CMK (cell line): ENCODE results near the gene TJP2.

ENCODE experiments used
- DNase-seq: peaks from one replicate; pipeline ENCODE4 v3.0.0-alpha.2; 2010; ENCODE audit warnings: low read depth

The TJP2 gene

DNA sequence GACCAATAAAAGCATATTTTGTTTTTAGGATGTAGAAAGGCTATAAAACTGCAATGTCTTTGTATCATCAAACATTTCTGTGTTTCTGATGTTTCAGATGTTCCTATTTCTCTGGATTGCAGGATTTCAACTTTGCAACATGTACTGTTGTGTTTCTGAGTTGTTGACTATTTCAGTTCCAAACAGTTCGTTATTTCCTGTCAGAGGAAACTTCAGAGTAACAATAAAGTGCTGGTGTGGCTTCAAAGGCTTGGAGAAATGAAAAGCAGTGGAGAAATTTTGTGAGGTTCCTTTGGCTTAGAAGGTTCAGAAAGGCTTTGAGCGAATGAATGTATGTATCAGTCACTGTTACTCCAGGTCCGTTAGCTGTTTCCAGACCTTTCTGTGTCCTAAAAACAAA, 17.2 kb downstream of the TJP2 start:
- no peak for DNase-seq

- no peak for DNase-seq
These were observed 18.1 kb downstream of the TJP2 start for GRCh38 chr9:69192214-69192613.

DNA sequence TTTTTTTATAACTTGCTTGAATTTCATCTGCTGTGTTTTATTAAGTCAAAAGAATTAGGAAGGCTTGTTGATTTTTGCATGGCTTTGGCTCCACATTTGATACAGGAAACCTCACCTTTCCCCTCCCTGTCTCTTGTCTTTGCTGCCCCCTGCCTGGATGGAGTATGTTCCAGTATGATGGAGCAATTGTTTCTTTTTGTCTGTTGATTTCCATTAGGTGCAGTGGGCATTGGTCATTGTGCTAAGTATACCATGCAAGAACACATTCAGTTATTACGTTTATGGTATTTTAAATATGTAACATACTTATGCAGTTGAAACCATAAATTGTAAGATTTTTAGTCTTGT, 19.6 kb downstream of the TJP2 start:
- no peak for DNase-seq

GRCh38 chr9:69194702-69195418, 20.8 kb downstream of the TJP2 start:
- no peak for DNase-seq

- DNase-seq, result no peak
These were observed 21.6 kb downstream of the TJP2 start for GRCh38 chr9:69195668-69196067.

- DNase-seq, result no peak
These were observed 23.6 kb downstream of the TJP2 start for GRCh38 chr9:69197687-69198086.

- no peak for DNase-seq
These were observed 24.6 kb downstream of the TJP2 start for GRCh38 chr9:69198521-69199220.

DNA sequence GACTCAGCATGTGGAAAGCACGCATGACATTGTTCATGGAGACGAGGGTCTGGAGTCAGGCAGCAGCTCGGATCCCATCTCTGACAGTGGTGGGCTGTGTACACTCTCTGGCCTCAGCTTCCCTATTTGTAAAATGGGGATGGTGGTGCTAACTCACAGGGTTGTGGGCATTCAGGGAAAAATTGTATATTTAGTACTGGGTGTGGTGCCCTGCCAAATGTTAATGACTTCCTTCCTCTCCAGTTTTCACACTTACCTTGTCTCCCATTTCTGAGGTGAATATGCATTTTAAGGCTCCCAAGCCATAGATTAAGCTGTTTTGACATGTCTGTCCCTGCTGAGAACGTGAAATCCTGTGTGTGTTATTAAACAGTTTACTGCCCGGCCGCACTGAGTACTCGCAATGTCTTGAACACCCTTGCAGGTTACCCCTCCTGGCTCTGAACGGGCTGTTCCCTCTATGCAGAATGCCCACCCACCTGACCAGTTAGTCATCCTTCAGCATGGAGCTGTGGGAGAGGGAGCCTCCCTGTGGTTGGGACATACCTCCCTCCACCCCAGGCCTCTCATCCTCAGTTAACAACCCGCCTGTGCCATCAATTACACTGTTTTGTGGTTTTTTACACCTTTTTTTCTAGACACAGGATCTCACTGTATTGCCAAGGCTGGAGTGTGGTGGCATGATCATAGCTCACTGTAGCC, 25.8 kb downstream of the TJP2 start:
- no peak for DNase-seq

DNA sequence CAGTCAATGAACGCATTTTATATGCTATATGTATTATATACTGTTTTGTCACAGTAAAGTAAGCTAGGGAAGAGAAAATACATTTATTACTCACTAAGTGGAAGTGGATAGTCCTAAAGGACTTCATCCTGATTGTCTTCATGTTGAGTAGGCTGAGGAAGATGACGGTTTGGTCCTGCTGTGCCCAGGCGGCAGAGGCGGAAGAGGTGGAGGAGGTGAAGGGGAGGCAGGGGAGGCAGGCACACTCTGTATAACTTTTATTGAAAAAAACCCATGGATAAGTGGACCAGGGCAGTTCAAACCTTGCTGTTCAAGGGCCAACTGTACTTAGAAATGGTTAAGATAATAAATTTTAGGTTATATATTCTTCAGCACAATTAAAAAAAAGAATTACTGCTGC, 28.5 kb downstream of the TJP2 start:
- DNase-seq, result no peak

DNA sequence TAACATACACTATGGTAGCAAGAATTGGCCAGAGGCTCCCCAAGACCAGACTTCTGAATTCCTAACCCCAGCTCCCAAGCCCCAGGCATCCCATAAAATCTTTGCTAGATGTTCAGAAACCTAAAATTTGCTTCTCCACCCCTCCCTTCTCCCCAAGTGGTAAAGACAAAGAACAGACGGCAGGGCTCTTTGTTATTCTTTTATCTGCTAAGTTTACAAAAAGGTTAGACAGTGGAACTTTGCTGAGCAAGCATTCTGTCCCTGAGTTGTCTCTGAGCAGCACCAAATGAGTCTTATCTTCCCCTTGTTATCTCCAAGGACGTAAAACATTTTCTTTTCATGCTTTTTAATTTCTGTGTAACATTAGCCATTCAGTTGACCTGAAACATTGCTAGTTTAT, 30.2 kb downstream of the TJP2 start:
- no peak for DNase-seq

- DNase-seq, result no peak
These were observed 30.8 kb downstream of the TJP2 start for GRCh38 chr9:69204849-69205248.

GRCh38 chr9:69206047-69206446, 32.0 kb downstream of the TJP2 start:
- no peak for DNase-seq

DNA sequence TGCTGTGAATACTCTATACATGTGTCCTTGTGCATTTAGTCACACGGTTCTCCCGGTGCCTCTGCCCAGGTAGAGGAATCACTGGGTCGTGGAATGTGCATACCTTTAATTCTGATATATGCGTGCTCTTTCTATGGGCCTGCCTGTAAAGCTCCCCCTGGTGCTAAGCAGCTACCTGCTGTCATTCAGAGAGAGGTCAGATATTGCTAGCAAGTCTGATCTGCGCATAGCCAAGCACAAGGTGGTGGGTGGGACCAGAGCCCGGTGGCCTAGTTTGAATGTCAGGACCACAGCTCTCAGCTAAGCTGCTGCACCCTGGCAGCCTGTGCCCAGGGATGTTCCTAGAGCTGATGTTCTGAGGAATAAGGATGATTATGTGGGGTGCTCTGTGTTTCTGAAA, 33.4 kb downstream of the TJP2 start:
- DNase-seq, result no peak

DNA sequence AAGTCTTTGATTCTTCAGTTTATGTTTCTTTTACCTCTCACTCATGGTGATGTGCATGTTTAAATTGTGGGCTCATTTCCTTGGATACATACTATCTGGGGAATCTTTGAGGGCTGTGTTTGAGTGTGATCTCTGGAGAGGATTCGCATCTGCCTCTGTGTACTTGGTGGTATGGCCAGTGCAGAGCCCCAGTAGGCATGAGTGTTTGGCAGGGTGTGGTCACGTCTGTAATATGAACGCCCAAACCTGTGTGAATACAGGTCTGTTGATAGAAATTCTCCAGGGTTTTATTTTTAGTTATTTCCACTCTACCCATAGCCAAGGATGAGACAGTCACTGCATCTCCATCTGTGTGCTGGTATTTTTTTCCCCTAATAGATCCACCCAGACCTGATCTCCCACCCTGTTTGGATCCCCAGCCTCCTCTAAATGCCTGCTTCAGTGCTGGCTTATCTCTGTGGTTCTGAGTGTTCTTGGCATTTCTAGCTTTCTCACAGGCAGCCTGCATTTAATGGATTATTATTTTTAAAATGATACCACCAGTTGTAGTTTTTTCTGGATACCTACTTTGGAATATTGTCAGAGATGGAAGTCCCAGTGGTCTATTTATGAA, 37.5 kb downstream of the TJP2 start:
- DNase-seq, result no peak

GRCh38 chr9:69213647-69214046, 39.6 kb downstream of the TJP2 start:
- no peak for DNase-seq

DNA sequence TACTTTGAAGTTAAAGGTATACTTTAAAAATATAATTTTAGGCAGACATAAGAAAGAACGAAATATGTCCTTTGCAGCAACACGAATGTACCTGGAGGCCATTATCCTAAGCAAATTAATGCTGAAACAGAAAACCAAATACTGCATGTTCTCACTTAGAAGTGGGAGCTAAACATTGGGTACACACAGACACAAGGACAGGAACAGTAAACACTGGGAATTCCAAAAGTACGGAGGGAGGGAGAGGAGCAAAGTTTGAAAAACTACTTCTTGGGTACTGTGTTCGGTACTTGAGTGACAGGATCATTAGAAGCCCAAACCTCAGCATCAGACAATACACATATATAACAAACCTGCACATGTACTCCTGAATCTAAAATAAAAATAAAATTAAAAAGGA, 40.9 kb downstream of the TJP2 start:
- DNase-seq, result no peak

GRCh38 chr9:69215774-69216485, 41.9 kb downstream of the TJP2 start:
- DNase-seq, result peak; percentile 62

GRCh38 chr9:69218166-69218565, 44.1 kb downstream of the TJP2 start:
- DNase-seq, result no peak

DNA sequence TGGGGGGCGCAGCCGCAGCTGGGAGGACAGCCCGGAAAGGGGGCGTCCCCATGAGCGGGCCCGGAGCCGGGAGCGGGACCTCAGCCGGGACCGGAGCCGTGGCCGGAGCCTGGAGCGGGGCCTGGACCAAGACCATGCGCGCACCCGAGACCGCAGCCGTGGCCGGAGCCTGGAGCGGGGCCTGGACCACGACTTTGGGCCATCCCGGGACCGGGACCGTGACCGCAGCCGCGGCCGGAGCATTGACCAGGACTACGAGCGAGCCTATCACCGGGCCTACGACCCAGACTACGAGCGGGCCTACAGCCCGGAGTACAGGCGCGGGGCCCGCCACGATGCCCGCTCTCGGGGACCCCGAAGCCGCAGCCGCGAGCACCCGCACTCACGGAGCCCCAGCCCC, 47.0 kb downstream of the TJP2 start:
- DNase-seq, result no peak

DNA sequence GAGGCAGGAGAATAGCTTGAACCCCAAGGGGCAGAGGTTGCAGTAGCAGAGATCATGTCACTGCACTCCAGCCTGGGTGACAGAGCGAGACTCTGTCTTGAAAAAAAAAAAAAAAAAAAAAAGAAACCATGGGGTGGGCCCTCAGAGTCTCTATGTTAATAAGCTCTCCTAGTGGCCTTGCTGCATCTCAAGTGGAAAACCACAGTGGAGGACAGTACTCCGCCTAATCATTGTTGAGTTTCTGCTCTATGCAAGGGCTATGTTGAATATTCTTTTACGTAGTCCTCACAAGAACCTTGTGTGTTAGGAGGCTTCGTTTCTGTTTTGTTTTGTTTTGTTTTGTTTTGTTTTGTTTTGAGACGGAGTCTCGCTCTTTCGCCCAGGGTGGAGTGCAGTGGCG, 48.9 kb downstream of the TJP2 start:
- no peak for DNase-seq

DNA sequence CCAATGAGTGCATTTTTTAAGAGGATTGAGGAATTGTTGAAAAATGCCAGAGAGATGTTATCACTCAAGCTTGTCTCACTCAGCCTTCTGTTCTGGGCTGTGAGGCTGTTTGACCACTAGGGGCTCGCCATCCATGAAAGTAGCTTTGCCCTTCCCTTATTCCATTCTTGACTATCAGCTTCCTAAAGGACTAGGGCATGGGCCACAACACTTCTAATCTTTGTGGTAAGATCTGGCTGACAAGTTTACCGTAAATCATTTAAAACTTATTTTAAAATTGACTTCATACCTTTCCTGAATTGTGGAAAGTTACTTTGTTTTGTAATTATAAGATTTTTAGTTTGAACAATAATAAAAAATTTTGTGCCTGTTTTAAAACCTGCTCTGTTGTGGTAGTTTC, 49.5 kb downstream of the TJP2 start:
- peak; percentile 29 for DNase-seq

DNA sequence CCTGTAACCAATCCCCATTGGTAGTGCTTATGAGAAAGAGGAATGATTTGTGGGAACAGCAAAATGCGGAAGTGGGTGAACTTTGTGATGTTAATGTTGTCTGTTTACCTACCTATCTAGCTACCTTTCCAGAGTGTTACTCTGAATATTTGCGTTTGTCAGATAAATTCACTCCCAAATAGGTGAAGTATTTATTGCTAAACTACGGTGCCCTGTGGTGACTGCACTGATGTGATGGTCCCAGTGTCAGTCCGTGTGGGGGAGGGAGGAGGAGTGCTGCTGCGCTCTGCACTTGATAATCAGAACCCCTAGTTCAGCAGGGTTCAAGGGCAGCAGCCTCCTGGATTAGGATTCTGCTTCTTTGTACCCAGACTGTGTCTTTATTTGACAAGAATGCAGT, 55.3 kb downstream of the TJP2 start:
- no peak for DNase-seq
